LNCaP clone FGC (cell line): ENCODE measurements around the gene ITPKC.
A peak's percentile ranks its signal among the peaks of the same experiment; 100 is the strongest.

Source experiments
- DNase-seq: peaks from one replicate; pipeline ENCODE4 v3.0.0-alpha.2; 2011; ENCODE audit warnings: low read depth
- H3K4me3 ChIP-seq: 2 replicates; pipeline ENCODE4 v1.5.1; 2011; ENCODE audit warnings: mild to moderate bottlenecking, low read depth, low read length, control low read depth
- CTCF ChIP-seq: IDR thresholded peaks from 2 replicates; pipeline ENCODE4 v1.5.1; 2012; ENCODE audit warnings: mild to moderate bottlenecking; ENCODE audit not compliant: control insufficient read depth, insufficient read depth; ENCODE audit errors: extremely low read depth

ITPKC gene

GRCh38 chr19:40775632-40776022, 58.7 kb downstream of the ITPKC start:
- no peak for DNase-seq
- TF ChIP-seq CTCF = no peak
- H3K4me3 ChIP-seq = no peak overlapping the region

- no peak for TF ChIP-seq CTCF
- H3K4me3 ChIP-seq = no peak overlapping the region
- no peak for DNase-seq
Observed at GRCh38 chr19:40776364-40776763, 59.5 kb downstream of the ITPKC start.

- H3K4me3 ChIP-seq = peak overlapping the region; percentile 63
- TF ChIP-seq CTCF = no peak
- peak; percentile 40 for DNase-seq
Observed at GRCh38 chr19:40776932-40777644, 60.2 kb downstream of the ITPKC start.

- H3K4me3 ChIP-seq = peak overlapping the region; percentile 63
- no peak for TF ChIP-seq CTCF
- DNase-seq = no peak
Observed at GRCh38 chr19:40777645-40777936, 60.7 kb downstream of the ITPKC start.

- no peak for TF ChIP-seq CTCF
- H3K4me3 ChIP-seq = peak within 1 kb of the TSS; percentile 63
- peak; percentile 92 for DNase-seq
Observed at GRCh38 chr19:40777937-40778705, 61.2 kb downstream of the ITPKC start, which contains the start of gene RAB4B. TSS of gene RAB4B (plus strand) at chr19:40778247. CDS start at chr19:40778376, 129 bp downstream.

GRCh38 chr19:40778706-40779284, 61.9 kb downstream of the ITPKC start:
- DNase-seq = no peak
- TF ChIP-seq CTCF = no peak
- peak overlapping the region; percentile 63 for H3K4me3 ChIP-seq

GRCh38 chr19:40780582-40780981, 63.7 kb downstream of the ITPKC start:
- no peak overlapping the region for H3K4me3 ChIP-seq
- no peak for DNase-seq
- TF ChIP-seq CTCF = no peak
